RWPE2 (cell line): ENCODE data around the gene OBP2B.
"Not testable (repeated sequence)": the region's sequence is repeated elsewhere in the genome, so short reads cannot be mapped to it uniquely, and the experiment has no call there.

Experiments
- ATAC-seq: fragments of 200-7000 bp; cut with Tn5 transposase; 3 replicates; pipeline ENCODE4 v1.9.1; 2021; ENCODE audit warnings: low read depth
- DNase-seq: peaks from one replicate; pipeline ENCODE4 v3.0.0-alpha.2; 2020; ENCODE audit warnings: low spot score
- H3K27ac ChIP-seq: fragments of 450-650 bp; 2 replicates; pipeline ENCODE4 v1.5.1; 2017; ENCODE audit warnings: mild to moderate bottlenecking; ENCODE audit not compliant: poor library complexity, severe bottlenecking
- H3K27me3 ChIP-seq: fragments of 250-450 bp; sonication (Bioruptor Pico); 2 replicates; pipeline ENCODE4 v1.5.1; 2021; ENCODE audit warnings: mild to moderate bottlenecking, moderate library complexity; ENCODE audit not compliant: insufficient read depth, poor library complexity, severe bottlenecking
- H3K36me3 ChIP-seq: fragments of 250-450 bp; sonication (Bioruptor Pico); 2 replicates; pipeline ENCODE4 v1.5.1; 2020; ENCODE audit warnings: low read depth, mild to moderate bottlenecking, moderate library complexity
- H3K4me1 ChIP-seq: fragments of 250-450 bp; sonication (Bioruptor Pico); 2 replicates; pipeline ENCODE4 v1.5.1; 2021; ENCODE audit warnings: mild to moderate bottlenecking, moderate library complexity; ENCODE audit not compliant: insufficient read depth, poor library complexity, severe bottlenecking
- H3K4me3 ChIP-seq: fragments of 250-450 bp; sonication (Bioruptor Pico); 2 replicates; pipeline ENCODE4 v1.5.1; 2021; ENCODE audit warnings: mild to moderate bottlenecking, moderate library complexity; ENCODE audit not compliant: severe bottlenecking
- H3K9me3 ChIP-seq: fragments of 250-450 bp; sonication (Bioruptor Pico); 2 replicates; pipeline ENCODE4 v1.5.1; 2021; ENCODE audit warnings: mild to moderate bottlenecking, moderate library complexity; ENCODE audit not compliant: severe bottlenecking
- TF ChIP-seq, protein P1 (sequence below): fragments of 450-650 bp; IDR thresholded peaks from one replicate; pipeline ENCODE4 v1.5.1; 2017; ENCODE audit warnings: mild to moderate bottlenecking, moderate library complexity; ENCODE audit not compliant: poor library complexity, severe bottlenecking

The OBP2B gene

GRCh38 chr9:133208880-133209300 is at the start of gene OBP2B:
OBP2B (minus strand) TSS chr9:133209250; CDS start chr9:133209199, 51 bp downstream.
- peaks cover 31% of the 10 kb centered on the region for H3K27me3 ChIP-seq
- H3K36me3 ChIP-seq = not testable (repeated sequence)

DNA sequence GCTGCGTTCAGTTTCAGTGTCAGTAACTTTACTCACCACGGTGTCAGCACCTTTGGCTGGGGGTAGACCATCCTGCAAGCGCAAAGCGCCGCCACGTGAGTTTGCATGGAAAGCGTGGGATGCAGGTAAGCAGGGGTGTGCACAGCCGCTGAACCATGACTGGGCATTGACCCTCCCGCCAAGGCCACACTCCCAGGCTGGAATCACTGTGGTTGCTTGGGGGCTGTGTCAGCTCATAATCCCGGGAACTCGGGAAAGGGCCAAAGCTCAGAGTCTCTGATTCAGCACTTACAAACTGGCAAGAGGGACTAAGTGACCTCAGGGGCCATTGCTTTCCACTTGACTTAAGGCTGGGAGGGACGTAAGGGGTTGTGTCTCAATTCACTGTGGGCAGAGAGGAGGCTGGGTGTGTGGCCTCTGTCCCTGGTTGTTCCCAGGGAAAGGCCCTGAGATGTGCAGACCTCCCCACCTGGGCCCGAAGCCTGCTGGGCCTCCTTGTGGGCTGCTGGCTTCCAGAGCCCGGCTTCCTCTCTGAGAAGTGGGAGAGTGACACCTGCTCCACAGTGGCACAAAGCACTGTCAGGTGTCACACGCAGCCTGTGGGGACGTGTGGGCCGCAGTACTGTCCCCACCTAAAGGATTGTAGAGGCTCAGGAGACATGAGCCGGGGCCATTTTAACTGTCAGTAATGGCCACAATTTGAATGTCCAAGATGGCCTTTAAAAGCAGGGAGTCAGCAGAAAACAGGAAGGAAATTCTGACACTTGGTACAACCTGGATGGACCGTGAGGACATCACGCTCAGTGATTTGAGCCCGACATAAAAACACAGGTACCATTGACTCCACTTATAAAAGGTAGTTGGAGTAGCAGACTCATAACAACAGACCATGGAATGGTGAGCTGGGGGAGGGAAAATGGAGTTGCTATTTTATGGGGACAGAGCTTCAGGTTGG is 49.3 kb upstream of the OBP2B start:
- Histone ChIP-seq H3K9me3 (no peaks in the 10 kb centered on the region), H3K27me3 (no peaks in the 10 kb centered on the region), H3K36me3 (no peaks in the 10 kb centered on the region), H3K4me3 (no peak overlapping the region), H3K27ac (no peak overlapping the region), H3K4me1 (no peaks in the 10 kb centered on the region)
- DNase-seq (no peak), ATAC-seq (no peak)
- TF ChIP-seq, protein P1, sequence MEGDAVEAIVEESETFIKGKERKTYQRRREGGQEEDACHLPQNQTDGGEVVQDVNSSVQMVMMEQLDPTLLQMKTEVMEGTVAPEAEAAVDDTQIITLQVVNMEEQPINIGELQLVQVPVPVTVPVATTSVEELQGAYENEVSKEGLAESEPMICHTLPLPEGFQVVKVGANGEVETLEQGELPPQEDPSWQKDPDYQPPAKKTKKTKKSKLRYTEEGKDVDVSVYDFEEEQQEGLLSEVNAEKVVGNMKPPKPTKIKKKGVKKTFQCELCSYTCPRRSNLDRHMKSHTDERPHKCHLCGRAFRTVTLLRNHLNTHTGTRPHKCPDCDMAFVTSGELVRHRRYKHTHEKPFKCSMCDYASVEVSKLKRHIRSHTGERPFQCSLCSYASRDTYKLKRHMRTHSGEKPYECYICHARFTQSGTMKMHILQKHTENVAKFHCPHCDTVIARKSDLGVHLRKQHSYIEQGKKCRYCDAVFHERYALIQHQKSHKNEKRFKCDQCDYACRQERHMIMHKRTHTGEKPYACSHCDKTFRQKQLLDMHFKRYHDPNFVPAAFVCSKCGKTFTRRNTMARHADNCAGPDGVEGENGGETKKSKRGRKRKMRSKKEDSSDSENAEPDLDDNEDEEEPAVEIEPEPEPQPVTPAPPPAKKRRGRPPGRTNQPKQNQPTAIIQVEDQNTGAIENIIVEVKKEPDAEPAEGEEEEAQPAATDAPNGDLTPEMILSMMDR = no peak

More at GRCh38 chr9:133208880-133209300, at the start of gene OBP2B:
- H3K27ac ChIP-seq, H3K9me3 ChIP-seq, DNase-seq, ATAC-seq, H3K4me3 ChIP-seq, H3K4me1 ChIP-seq: not testable (repeated sequence)

DNA sequence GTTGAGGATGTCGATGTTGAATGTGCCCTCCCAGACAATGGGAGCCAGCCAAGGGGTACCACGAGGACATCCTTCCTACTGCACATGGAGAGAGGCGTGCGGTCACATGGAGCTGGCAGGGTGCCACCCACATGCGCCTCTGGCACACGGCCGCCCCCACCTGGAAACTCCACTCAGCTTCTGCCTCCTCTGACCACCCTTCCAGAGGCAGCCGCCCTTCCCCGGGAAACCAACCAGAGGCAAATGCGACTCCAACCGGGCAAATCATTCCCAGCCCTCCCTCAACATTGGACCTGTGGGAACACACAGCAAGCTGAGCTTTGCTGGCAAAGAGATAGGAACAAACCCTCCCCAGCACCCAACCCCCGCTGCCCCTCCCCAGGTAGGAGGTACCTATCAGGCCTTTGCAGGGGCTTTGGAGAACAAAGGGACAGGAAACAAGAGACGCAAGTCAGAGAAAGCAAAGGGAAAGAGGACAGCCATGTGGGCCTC is 48.5 kb upstream of the OBP2B start:
- no peaks in the 10 kb centered on the region for H3K27me3 ChIP-seq
- H3K36me3 ChIP-seq = no peaks in the 10 kb centered on the region
- TF ChIP-seq, protein P1 = no peak
- no peak for DNase-seq
- ATAC-seq = no peak
- no peaks in the 10 kb centered on the region for H3K4me1 ChIP-seq
- H3K9me3 ChIP-seq = no peaks in the 10 kb centered on the region
- H3K4me3 ChIP-seq = no peak overlapping the region
- no peak overlapping the region for H3K27ac ChIP-seq

GRCh38 chr9:133256686-133257091 is 47.6 kb upstream of the OBP2B start:
- TF ChIP-seq, protein P1 = no peak
- Histone ChIP-seq H3K9me3 (no peaks in the 10 kb centered on the region), H3K27me3 (no peaks in the 10 kb centered on the region), H3K4me1 (no peaks in the 10 kb centered on the region), H3K4me3 (no peak overlapping the region), H3K27ac (no peak overlapping the region), H3K36me3 (no peaks in the 10 kb centered on the region)
- no peak for ATAC-seq
- no peak for DNase-seq

GRCh38 chr9:133256136-133256461 is 47.0 kb upstream of the OBP2B start:
- H3K27me3 ChIP-seq = no peaks in the 10 kb centered on the region
- DNase-seq = peak; percentile 56
- no peaks in the 10 kb centered on the region for H3K4me1 ChIP-seq

More at GRCh38 chr9:133256136-133256461, 47.0 kb upstream of the OBP2B start:
- no peaks in the 10 kb centered on the region for H3K36me3 ChIP-seq
- no peak for ATAC-seq
- no peak overlapping the region for H3K4me3 ChIP-seq
- no peaks in the 10 kb centered on the region for H3K9me3 ChIP-seq
- TF ChIP-seq, protein P1 = no peak
- H3K27ac ChIP-seq = no peak overlapping the region
